Fibroblast of pulmonary artery (primary cell): ENCODE results near the gene RASGRP1.

Experiments
- DNase-seq: peaks from one replicate; pipeline ENCODE4 v3.0.0-alpha.2; 2010; ENCODE audit warnings: low read depth
- H3K4me3 ChIP-seq: replicated peaks from 2 replicates; pipeline ENCODE4 v1.5.1; 2011; ENCODE audit warnings: low read depth, mild to moderate bottlenecking, control low read depth, low read length, moderate library complexity
- TF ChIP-seq, protein P1 (sequence below): IDR thresholded peaks from 2 replicates; pipeline ENCODE4 v1.5.1; 2011; ENCODE audit warnings: mild to moderate bottlenecking, control low read depth, low read length, inconsistent platforms; ENCODE audit errors: missing control alignments

The RASGRP1 gene

DNA sequence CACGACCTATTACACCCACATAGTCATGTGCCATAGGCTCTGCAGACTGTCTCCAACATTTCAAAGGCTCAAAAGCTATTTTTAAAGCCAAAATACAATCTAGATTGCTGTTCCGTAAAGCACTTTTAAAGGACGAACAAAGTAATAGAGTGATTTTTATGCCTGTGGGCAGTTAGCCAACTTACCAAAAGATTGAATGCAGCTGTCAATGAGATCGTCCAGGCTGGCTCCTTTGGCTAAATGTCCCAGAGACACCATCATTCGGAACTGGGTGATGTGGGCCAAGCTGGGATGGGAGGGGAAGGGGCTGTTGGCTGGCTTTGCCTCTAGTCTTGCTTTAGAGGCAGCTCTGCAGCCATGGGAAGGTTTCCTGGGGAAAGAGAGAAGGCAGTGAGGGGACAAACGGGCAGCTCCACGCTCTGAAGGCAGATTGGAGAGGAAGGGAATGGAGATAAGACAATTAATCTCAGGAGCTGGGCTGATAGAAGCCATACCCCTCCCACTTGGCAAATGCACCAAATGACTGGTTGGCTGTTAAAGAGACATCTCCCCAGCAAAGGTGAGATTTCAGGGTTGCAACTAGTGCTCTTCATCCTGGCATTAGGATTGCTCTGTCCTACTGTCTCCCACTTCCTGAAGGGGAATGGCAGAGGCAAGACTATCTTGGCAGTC, 4.8 kb downstream of the RASGRP1 start:
- H3K4me3 ChIP-seq = no peak overlapping the region
- DNase-seq = no peak
- TF ChIP-seq, protein P1, sequence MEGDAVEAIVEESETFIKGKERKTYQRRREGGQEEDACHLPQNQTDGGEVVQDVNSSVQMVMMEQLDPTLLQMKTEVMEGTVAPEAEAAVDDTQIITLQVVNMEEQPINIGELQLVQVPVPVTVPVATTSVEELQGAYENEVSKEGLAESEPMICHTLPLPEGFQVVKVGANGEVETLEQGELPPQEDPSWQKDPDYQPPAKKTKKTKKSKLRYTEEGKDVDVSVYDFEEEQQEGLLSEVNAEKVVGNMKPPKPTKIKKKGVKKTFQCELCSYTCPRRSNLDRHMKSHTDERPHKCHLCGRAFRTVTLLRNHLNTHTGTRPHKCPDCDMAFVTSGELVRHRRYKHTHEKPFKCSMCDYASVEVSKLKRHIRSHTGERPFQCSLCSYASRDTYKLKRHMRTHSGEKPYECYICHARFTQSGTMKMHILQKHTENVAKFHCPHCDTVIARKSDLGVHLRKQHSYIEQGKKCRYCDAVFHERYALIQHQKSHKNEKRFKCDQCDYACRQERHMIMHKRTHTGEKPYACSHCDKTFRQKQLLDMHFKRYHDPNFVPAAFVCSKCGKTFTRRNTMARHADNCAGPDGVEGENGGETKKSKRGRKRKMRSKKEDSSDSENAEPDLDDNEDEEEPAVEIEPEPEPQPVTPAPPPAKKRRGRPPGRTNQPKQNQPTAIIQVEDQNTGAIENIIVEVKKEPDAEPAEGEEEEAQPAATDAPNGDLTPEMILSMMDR = no peak

DNA sequence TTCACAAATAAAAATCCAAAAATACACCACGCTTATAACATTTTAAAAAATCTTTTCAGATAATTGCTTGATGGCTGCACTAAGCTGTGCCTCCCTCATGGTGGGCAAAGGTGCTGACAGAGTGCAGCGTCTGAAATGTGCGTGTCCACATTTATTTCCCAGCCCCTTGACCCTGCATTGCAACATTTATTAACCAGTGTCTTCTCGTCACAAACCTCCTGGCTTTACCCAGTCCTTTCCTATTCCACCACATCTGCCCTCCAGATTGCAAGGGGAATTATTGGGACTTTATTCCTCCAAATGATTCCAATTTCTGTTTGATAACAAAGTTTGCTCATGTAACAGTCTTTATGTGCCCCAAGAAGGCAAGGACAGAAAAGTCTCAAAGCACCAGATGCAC, 5.5 kb downstream of the RASGRP1 start:
- no peak for DNase-seq
- TF ChIP-seq, protein P1 = no peak
- no peak overlapping the region for H3K4me3 ChIP-seq

DNA sequence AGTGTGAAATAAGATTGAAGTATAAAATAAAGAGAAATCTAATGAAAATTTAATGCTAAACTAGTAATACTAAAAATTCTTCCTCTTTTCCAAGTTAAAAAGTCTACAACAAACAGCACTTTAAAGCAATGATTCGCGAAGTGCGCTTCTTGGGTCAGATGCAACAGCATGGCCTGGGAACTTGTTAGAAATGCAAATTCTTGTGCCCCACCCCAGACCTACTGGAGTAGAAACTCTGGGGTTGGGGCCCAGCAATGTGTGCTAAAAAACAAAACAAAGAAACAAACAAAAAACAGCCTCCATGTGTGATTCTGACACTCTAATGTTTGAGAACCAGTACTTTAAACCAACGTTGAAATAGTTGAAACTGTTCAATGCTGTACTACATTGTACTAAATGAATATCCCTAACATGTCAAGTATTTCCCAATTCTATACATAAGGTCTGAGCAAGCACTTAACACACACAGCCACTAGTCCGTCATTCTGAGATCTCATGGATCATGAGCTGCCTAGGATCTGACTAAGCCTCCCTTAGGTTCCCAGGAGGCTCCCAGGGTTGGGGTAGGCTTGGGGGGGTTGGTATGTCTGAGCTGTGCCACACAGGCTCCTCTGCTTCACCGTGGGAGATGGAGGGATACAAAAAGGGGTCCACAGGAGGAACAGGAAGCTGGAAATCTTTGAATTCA, 6.1 kb downstream of the RASGRP1 start:
- no peak overlapping the region for H3K4me3 ChIP-seq

DNA sequence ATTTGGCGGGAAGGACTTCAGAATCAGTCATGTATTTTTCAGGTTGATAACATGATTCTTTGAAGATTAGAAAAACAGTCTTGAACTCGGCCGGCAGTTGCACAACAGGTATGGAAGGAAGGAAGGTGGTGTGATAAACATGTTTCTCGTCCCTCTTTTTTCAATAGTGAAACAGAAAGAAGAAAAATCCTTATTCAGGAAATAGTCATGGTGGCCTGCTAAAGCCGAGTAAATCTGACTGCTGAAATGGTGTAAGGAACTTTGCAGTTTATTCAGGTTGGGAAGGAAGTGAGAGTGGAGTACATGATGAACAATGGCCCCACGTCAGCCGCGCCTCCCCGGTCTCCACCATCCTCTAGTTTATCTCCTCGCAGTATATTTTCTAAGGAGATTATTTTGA, 6.7 kb downstream of the RASGRP1 start:
- TF ChIP-seq, protein P1 = no peak
- H3K4me3 ChIP-seq = no peak overlapping the region
- DNase-seq = no peak

More for the DNA sequence above, 6.1 kb downstream of the RASGRP1 start:
- TF ChIP-seq, protein P1 = no peak
- peak; percentile 26 for DNase-seq

DNA sequence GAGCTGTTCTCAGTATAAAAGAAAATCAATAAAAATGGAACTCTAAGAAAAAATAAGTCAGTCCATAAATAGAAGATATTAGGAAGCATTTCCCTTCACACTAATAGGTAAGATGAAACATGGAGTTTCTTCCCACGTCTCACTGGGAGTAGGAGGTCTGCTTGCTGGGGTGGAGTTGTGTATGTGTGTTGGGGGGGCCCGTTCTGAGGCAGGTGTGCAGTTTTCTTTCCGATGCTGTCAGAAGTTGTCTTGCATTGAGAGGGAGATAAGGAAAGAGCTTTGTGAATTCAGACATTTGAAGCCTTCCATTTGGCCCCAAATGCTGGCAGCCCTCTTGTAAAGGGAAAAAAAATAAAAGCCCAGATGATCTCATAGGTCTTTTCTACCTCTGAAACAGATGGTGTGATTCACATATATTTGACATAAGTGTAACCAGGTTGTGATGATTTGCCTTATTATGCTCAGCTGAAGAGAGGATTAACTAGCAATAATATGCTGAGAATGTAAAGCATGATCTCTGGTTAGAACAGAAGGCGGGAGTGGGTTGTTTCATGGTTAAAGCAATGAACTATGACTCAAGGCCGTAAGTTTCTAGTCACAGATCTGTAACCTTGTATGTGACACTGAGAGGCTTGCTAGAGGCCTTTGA, 8.8 kb downstream of the RASGRP1 start:
- peak; percentile 17 for DNase-seq
- TF ChIP-seq, protein P1 = no peak
- H3K4me3 ChIP-seq = no peak overlapping the region

DNA sequence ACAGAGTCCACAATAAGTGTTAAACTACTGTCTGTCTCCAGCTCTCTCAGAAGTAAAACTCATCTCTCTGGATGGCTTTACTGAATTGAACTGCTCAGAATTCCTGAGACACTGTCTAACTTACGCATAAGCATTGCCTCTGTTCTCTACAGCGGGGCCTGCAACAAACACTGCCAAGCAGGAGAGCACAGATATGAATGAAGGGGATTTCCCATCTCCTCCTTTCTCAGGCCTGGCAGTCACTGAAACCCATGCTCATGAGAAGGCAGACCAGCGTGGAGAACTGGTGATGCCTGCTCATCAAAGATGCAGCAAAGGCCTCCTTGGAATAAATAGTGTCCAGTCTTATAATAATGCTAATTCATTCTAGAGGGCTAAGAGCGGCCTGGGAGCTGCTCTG, 10.3 kb downstream of the RASGRP1 start:
- H3K4me3 ChIP-seq = no peak overlapping the region
- peak; percentile 37 for DNase-seq
- TF ChIP-seq, protein P1 = no peak
